ENCODE measurements around the gene DHX57.
A peak's percentile ranks its signal among the peaks of the same experiment; 100 is the strongest.
"Not testable (repeated sequence)": the region's sequence is repeated elsewhere in the genome, so short reads cannot be mapped to it uniquely, and the experiment has no call there.

DHX57 gene

GRCh38 chr2:38797953-38798352 lies 77.8 kb downstream of the DHX57 start:
- ATAC-seq (ENCODE audit: low read depth) = no peak
- no peaks in the 10 kb centered on the region for H3K9me3 Mint-ChIP-seq
- H3K36me3 Mint-ChIP-seq = peaks cover 17% of the 10 kb centered on the region
- no peaks in the 10 kb centered on the region for H3K4me1 Mint-ChIP-seq
- H3K4me3 Mint-ChIP-seq = no peak overlapping the region
- H3K27ac Mint-ChIP-seq = no peak overlapping the region
- DNase-seq (ENCODE audit: low spot score in 2 of 2) = no peak
- H3K27me3 Mint-ChIP-seq = no peaks in the 10 kb centered on the region

- H3K4me3 Mint-ChIP-seq = no peak overlapping the region
- no peak overlapping the region for H3K27ac Mint-ChIP-seq
- H3K9me3 Mint-ChIP-seq = no peaks in the 10 kb centered on the region
- H3K27me3 Mint-ChIP-seq = no peaks in the 10 kb centered on the region
- no peak for ATAC-seq (ENCODE audit: low read depth)
- H3K4me1 Mint-ChIP-seq = no peaks in the 10 kb centered on the region
- peaks cover 16% of the 10 kb centered on the region for H3K36me3 Mint-ChIP-seq
- DNase-seq (ENCODE audit: low spot score in 2 of 2) = no peak
These were observed 78.5 kb downstream of the DHX57 start for GRCh38 chr2:38797250-38797676.

- not testable (repeated sequence) for DNase-seq (ENCODE audit: low spot score in 2 of 2); H3K27me3 Mint-ChIP-seq; H3K36me3 Mint-ChIP-seq; H3K27ac Mint-ChIP-seq; H3K4me1 Mint-ChIP-seq; H3K9me3 Mint-ChIP-seq; H3K4me3 Mint-ChIP-seq; ATAC-seq (ENCODE audit: low read depth)
These were observed 80.7 kb downstream of the DHX57 start for GRCh38 chr2:38795016-38795415.

GRCh38 chr2:38794235-38794946 lies 81.3 kb downstream of the DHX57 start:
- ATAC-seq (ENCODE audit: low read depth) (no peak), DNase-seq (ENCODE audit: low spot score in 2 of 2) (no peak)
- H3K27me3 Mint-ChIP-seq = no peaks in the 10 kb centered on the region
- no peaks in the 10 kb centered on the region for H3K4me1 Mint-ChIP-seq
- no peaks in the 10 kb centered on the region for H3K9me3 Mint-ChIP-seq
- peaks cover 9% of the 10 kb centered on the region for H3K36me3 Mint-ChIP-seq
- no peak overlapping the region for H3K4me3 Mint-ChIP-seq
- H3K27ac Mint-ChIP-seq = no peak overlapping the region

- H3K36me3 Mint-ChIP-seq = peaks cover 9% of the 10 kb centered on the region
- no peak overlapping the region for H3K27ac Mint-ChIP-seq
- no peaks in the 10 kb centered on the region for H3K9me3 Mint-ChIP-seq
- no peaks in the 10 kb centered on the region for H3K4me1 Mint-ChIP-seq
- DNase-seq (ENCODE audit: low spot score in 2 of 2) (no peak), ATAC-seq (ENCODE audit: low read depth) (no peak)
- H3K27me3 Mint-ChIP-seq = no peaks in the 10 kb centered on the region
- H3K4me3 Mint-ChIP-seq = no peak overlapping the region
These were observed 82.2 kb downstream of the DHX57 start for GRCh38 chr2:38793511-38793910.

GRCh38 chr2:38792751-38793150 lies 83.0 kb downstream of the DHX57 start:
- Mint-ChIP-seq H3K9me3 (no peaks in the 10 kb centered on the region), H3K27ac (no peak overlapping the region), H3K4me3 (no peak overlapping the region), H3K4me1 (no peaks in the 10 kb centered on the region), H3K27me3 (no peaks in the 10 kb centered on the region), H3K36me3 (peaks cover 4% of the 10 kb centered on the region)
- no peak for DNase-seq (ENCODE audit: low spot score in 2 of 2)
- no peak for ATAC-seq (ENCODE audit: low read depth)

- H3K4me3 Mint-ChIP-seq; H3K36me3 Mint-ChIP-seq; ATAC-seq (ENCODE audit: low read depth); H3K27ac Mint-ChIP-seq; H3K9me3 Mint-ChIP-seq; H3K4me1 Mint-ChIP-seq; DNase-seq (ENCODE audit: low spot score in 2 of 2); H3K27me3 Mint-ChIP-seq: not testable (repeated sequence)
These were observed 83.4 kb downstream of the DHX57 start for GRCh38 chr2:38792321-38792720.

- no peak overlapping the region for H3K27ac Mint-ChIP-seq
- no peaks in the 10 kb centered on the region for H3K36me3 Mint-ChIP-seq
- no peaks in the 10 kb centered on the region for H3K9me3 Mint-ChIP-seq
- H3K27me3 Mint-ChIP-seq = no peaks in the 10 kb centered on the region
- peak; percentile 60 for ATAC-seq (ENCODE audit: low read depth)
- H3K4me3 Mint-ChIP-seq = no peak overlapping the region
- no peak for DNase-seq (ENCODE audit: low spot score in 2 of 2)
- no peaks in the 10 kb centered on the region for H3K4me1 Mint-ChIP-seq
These were observed 84.0 kb downstream of the DHX57 start for GRCh38 chr2:38791744-38792143.

- Mint-ChIP-seq H3K27ac (no peak overlapping the region), H3K4me3 (no peak overlapping the region), H3K4me1 (no peaks in the 10 kb centered on the region), H3K27me3 (no peaks in the 10 kb centered on the region), H3K9me3 (no peaks in the 10 kb centered on the region), H3K36me3 (no peaks in the 10 kb centered on the region)
- DNase-seq (ENCODE audit: low spot score in 2 of 2) (no peak), ATAC-seq (ENCODE audit: low read depth) (no peak)
These were observed 86.0 kb downstream of the DHX57 start for GRCh38 chr2:38789691-38790090.

GRCh38 chr2:38788306-38788705 lies 87.4 kb downstream of the DHX57 start:
- ATAC-seq (ENCODE audit: low read depth) (no peak), DNase-seq (ENCODE audit: low spot score in 2 of 2) (no peak)
- H3K9me3 Mint-ChIP-seq = no peaks in the 10 kb centered on the region
- H3K36me3 Mint-ChIP-seq = no peaks in the 10 kb centered on the region
- H3K27ac Mint-ChIP-seq = no peak overlapping the region
- no peaks in the 10 kb centered on the region for H3K27me3 Mint-ChIP-seq
- no peak overlapping the region for H3K4me3 Mint-ChIP-seq
- H3K4me1 Mint-ChIP-seq = no peaks in the 10 kb centered on the region

- Mint-ChIP-seq H3K9me3 (no peaks in the 10 kb centered on the region), H3K4me3 (no peak overlapping the region), H3K27ac (no peak overlapping the region), H3K36me3 (peaks cover 9% of the 10 kb centered on the region), H3K27me3 (no peaks in the 10 kb centered on the region), H3K4me1 (peaks cover 2% of the 10 kb centered on the region)
- DNase-seq (ENCODE audit: low spot score in 2 of 2) (no peak), ATAC-seq (ENCODE audit: low read depth) (no peak)
These were observed 92.1 kb downstream of the DHX57 start for GRCh38 chr2:38783586-38783985.

- H3K36me3 Mint-ChIP-seq = peaks cover 9% of the 10 kb centered on the region
These were observed 97.0 kb downstream of the DHX57 start for GRCh38 chr2:38778687-38779082.

GRCh38 chr2:38776531-38776930 lies 99.2 kb downstream of the DHX57 start:
- peaks cover 4% of the 10 kb centered on the region for H3K36me3 Mint-ChIP-seq
- H3K9me3 Mint-ChIP-seq = no peaks in the 10 kb centered on the region
- H3K27ac Mint-ChIP-seq = no peak overlapping the region
- H3K4me3 Mint-ChIP-seq = peak overlapping the region; percentile 8
- H3K4me1 Mint-ChIP-seq = peaks cover 7% of the 10 kb centered on the region
- peaks cover 5% of the 10 kb centered on the region for H3K27me3 Mint-ChIP-seq
- no peak for ATAC-seq (ENCODE audit: low read depth)
- no peak for DNase-seq (ENCODE audit: low spot score in 2 of 2)

More at GRCh38 chr2:38778687-38779082, 97.0 kb downstream of the DHX57 start:
- DNase-seq (ENCODE audit: low spot score in 2 of 2) (no peak), ATAC-seq (ENCODE audit: low read depth) (no peak)
- Mint-ChIP-seq H3K27me3 (peaks cover 5% of the 10 kb centered on the region), H3K9me3 (no peaks in the 10 kb centered on the region), H3K4me1 (peaks cover 9% of the 10 kb centered on the region), H3K27ac (peak overlapping the region; percentile 94), H3K4me3 (peak overlapping the region; percentile 100)

- Mint-ChIP-seq H3K9me3 (no peaks in the 10 kb centered on the region), H3K27me3 (peaks cover 5% of the 10 kb centered on the region), H3K36me3 (no peaks in the 10 kb centered on the region), H3K27ac (no peak overlapping the region), H3K4me1 (peaks cover 7% of the 10 kb centered on the region), H3K4me3 (no peak overlapping the region)
- no peak for DNase-seq (ENCODE audit: low spot score in 2 of 2)
- ATAC-seq (ENCODE audit: low read depth) = no peak
These were observed 99.9 kb downstream of the DHX57 start for GRCh38 chr2:38775921-38776225.
